ENCODE measurements around the gene GOLGA8O. TPM values are rescaled to one million over a fixed set of nuclear protein-coding genes. Genes with fewer than 3 reads are reported as not detected.
"Not testable (repeated sequence)": the region's sequence is repeated elsewhere in the genome, so short reads cannot be mapped to it uniquely, and the experiment has no call there.

Gene GOLGA8O
- total and polyA plus RNA-seq, 10 of the 15 experiments (the other 5 are each of a cell fraction or from before 2014, with no cell fraction given) = 0.04 to 0.07 (median 0.05) TPM; not detected in 7

GRCh38 chr15:32468076-32468475, 12.6 kb upstream of the GOLGA8O start:
- in situ Hi-C loops (cut with MboI); H3K79me2 ChIP-seq (ENCODE audit: control insufficient read depth, insufficient read depth, low read length); H3K36me3 ChIP-seq (ENCODE audit: control insufficient read depth in 2 of 2, insufficient read depth in 2 of 2, low read length in 1 of 2); intact Hi-C loops (cut with micrococcal nuclease; ENCODE audit: unreplicated experiment); H3K9ac ChIP-seq (ENCODE audit: control insufficient read depth, insufficient read depth, low read length); H3K27ac ChIP-seq (ENCODE audit: control insufficient read depth, insufficient read depth); CTCF ChIA-PET; FAIRE-seq; H3K9me3 ChIP-seq (replicated peaks; ENCODE audit: control insufficient read depth, insufficient read depth, low read length); BruUV-seq (replicated peaks); H4K20me1 ChIP-seq (ENCODE audit: control insufficient read depth, insufficient read depth); POLR2A ChIA-PET; RAD21 ChIA-PET (ENCODE audit: unreplicated experiment); ATAC-seq; H3K4me3 ChIP-seq; H3K4me2 ChIP-seq (ENCODE audit: control insufficient read depth, insufficient read depth); H3K27me3 ChIP-seq (replicated peaks in 1 of 2; ENCODE audit: control insufficient read depth in 2 of 2, insufficient read depth in 2 of 2, low read length in 1 of 2); H2AFZ ChIP-seq (ENCODE audit: control insufficient read depth, low read depth, low read length); H3K4me1 ChIP-seq (ENCODE audit: control insufficient read depth, insufficient read depth, low read length); SMC1A ChIA-PET (ENCODE audit: uncharacterized antibody, unreplicated experiment); DNase-seq (ENCODE audit: low read depth, low spot score): not testable (repeated sequence)
- 98% methylated on average over 5 of the region's 23 CpGs for WGBS (ENCODE audit: insufficient coverage, insufficient replicate concordance, low lambda C conversion rate, missing lambda C conversion rate)

DNA sequence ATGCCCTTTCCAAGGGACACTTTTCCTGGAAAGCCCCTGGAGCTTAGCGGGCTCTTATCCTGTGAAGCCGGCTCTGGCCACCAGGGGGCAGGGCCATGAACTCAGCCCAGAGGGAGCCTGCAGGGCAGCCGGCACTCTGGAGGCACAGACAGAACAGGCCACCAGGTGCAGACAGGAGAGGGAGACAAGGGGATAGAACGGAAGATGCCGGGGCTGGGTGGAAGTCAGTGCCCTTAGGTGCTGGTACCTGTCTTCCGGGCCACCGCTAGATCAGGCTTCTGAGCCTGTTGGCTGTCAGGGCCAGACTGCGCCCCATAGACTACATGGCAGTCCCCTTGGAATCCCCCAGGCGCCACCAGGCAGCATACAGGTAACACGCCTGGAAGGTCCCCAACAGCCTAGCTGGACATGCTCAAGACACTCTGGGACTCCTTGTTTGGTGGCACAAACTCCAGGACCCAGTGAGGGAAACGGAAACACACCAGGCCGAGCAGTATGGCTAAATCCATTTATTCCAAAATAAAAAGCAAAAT, 14.9 kb downstream of the GOLGA8O start:
- H3K79me2 ChIP-seq (ENCODE audit: control insufficient read depth, insufficient read depth, low read length); H3K9ac ChIP-seq (ENCODE audit: control insufficient read depth, insufficient read depth, low read length); BruUV-seq (replicated peaks); H2AFZ ChIP-seq (ENCODE audit: control insufficient read depth, low read depth, low read length); CTCF ChIA-PET; in situ Hi-C loops (cut with MboI); POLR2A ChIA-PET; DNase-seq (ENCODE audit: low read depth, low spot score); H3K36me3 ChIP-seq (ENCODE audit: control insufficient read depth in 2 of 2, insufficient read depth in 2 of 2, low read length in 1 of 2); H3K27ac ChIP-seq (ENCODE audit: control insufficient read depth, insufficient read depth); SMC1A ChIA-PET (ENCODE audit: uncharacterized antibody, unreplicated experiment); RAD21 ChIA-PET (ENCODE audit: unreplicated experiment); H3K4me3 ChIP-seq; H3K27me3 ChIP-seq (replicated peaks in 1 of 2; ENCODE audit: control insufficient read depth in 2 of 2, insufficient read depth in 2 of 2, low read length in 1 of 2); H4K20me1 ChIP-seq (ENCODE audit: control insufficient read depth, insufficient read depth); H3K4me1 ChIP-seq (ENCODE audit: control insufficient read depth, insufficient read depth, low read length); intact Hi-C loops (cut with micrococcal nuclease; ENCODE audit: unreplicated experiment); H3K9me3 ChIP-seq (replicated peaks; ENCODE audit: control insufficient read depth, insufficient read depth, low read length); H3K4me2 ChIP-seq (ENCODE audit: control insufficient read depth, insufficient read depth); FAIRE-seq: not testable (repeated sequence)
- WGBS (ENCODE audit: insufficient coverage, insufficient replicate concordance, low lambda C conversion rate, missing lambda C conversion rate) = no CpG with 5 or more reads among the region's 12 CpGs
- peak; percentile 66 for ATAC-seq

DNA sequence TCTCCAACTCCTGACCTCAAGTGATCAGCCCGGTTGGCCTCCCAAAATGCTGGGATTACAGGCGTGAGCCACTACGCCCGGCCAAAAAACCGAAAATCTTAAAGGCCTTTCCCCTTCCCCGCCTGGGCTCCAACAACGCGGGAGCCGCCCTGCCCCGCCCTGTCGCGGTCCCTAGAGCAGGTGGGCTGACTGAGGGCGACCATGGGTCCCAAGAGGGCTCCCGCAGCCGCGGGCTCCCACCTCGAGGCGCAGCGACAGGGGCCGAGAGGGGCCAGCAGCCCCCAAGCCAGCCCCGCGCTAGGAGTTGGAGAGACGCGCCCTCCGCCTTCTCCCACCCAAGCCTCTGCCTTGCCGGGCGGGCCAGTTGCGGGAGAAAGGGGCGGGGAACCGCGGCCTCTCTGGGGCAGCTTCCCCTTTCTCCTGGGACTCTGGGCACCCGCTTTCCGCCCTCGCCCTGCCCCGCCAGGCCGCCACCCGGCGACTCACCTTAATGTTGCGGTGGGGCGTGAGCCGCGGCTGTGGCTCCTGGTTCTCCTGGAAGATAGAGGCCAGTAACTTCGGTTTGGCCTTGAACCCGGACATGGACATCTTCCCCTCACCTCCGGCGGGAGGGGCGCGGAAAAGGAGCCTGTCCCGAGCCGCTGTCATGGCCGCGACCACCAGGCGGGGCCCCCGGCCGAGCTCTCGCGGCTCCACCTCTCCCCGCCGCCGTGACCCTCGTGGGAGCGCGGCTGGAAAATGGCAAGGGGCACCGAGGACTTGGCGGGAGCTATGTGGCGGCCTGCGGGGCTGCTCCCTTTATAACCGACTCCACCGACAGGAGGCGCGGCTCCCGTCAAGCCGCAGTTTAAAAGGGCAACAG, 21.1 kb downstream of the GOLGA8O start:
- H3K79me2 ChIP-seq (ENCODE audit: control insufficient read depth, insufficient read depth, low read length); H3K27ac ChIP-seq (ENCODE audit: control insufficient read depth, insufficient read depth); intact Hi-C loops (cut with micrococcal nuclease; ENCODE audit: unreplicated experiment); H3K4me1 ChIP-seq (ENCODE audit: control insufficient read depth, insufficient read depth, low read length); H3K4me3 ChIP-seq; in situ Hi-C loops (cut with MboI); H3K9me3 ChIP-seq (replicated peaks; ENCODE audit: control insufficient read depth, insufficient read depth, low read length); SMC1A ChIA-PET (ENCODE audit: uncharacterized antibody, unreplicated experiment); H4K20me1 ChIP-seq (ENCODE audit: control insufficient read depth, insufficient read depth); POLR2A ChIA-PET; H3K36me3 ChIP-seq (ENCODE audit: control insufficient read depth in 2 of 2, insufficient read depth in 2 of 2, low read length in 1 of 2); FAIRE-seq; H3K4me2 ChIP-seq (ENCODE audit: control insufficient read depth, insufficient read depth); BruUV-seq (replicated peaks); H2AFZ ChIP-seq (ENCODE audit: control insufficient read depth, low read depth, low read length); RAD21 ChIA-PET (ENCODE audit: unreplicated experiment); H3K9ac ChIP-seq (ENCODE audit: control insufficient read depth, insufficient read depth, low read length); H3K27me3 ChIP-seq (replicated peaks in 1 of 2; ENCODE audit: control insufficient read depth in 2 of 2, insufficient read depth in 2 of 2, low read length in 1 of 2); CTCF ChIA-PET; DNase-seq (ENCODE audit: low read depth, low spot score): not testable (repeated sequence)
- no CpG with 5 or more reads among the region's 73 CpGs for WGBS (ENCODE audit: insufficient coverage, insufficient replicate concordance, low lambda C conversion rate, missing lambda C conversion rate)
- ATAC-seq = peak; percentile 90

GRCh38 chr15:32427635-32428034, 27.8 kb downstream of the GOLGA8O start:
- H3K4me3 ChIP-seq; H3K9me3 ChIP-seq (replicated peaks; ENCODE audit: control insufficient read depth, insufficient read depth, low read length); H2AFZ ChIP-seq (ENCODE audit: control insufficient read depth, low read depth, low read length); SMC1A ChIA-PET (ENCODE audit: uncharacterized antibody, unreplicated experiment); in situ Hi-C loops (cut with MboI); CTCF ChIA-PET; DNase-seq (ENCODE audit: low read depth, low spot score); H4K20me1 ChIP-seq (ENCODE audit: control insufficient read depth, insufficient read depth); H3K9ac ChIP-seq (ENCODE audit: control insufficient read depth, insufficient read depth, low read length); H3K27ac ChIP-seq (ENCODE audit: control insufficient read depth, insufficient read depth); POLR2A ChIA-PET; intact Hi-C loops (cut with micrococcal nuclease; ENCODE audit: unreplicated experiment); ATAC-seq; RAD21 ChIA-PET (ENCODE audit: unreplicated experiment); BruUV-seq (replicated peaks); H3K79me2 ChIP-seq (ENCODE audit: control insufficient read depth, insufficient read depth, low read length); H3K27me3 ChIP-seq (replicated peaks in 1 of 2; ENCODE audit: control insufficient read depth in 2 of 2, insufficient read depth in 2 of 2, low read length in 1 of 2); FAIRE-seq; H3K4me2 ChIP-seq (ENCODE audit: control insufficient read depth, insufficient read depth); H3K36me3 ChIP-seq (ENCODE audit: control insufficient read depth in 2 of 2, insufficient read depth in 2 of 2, low read length in 1 of 2); H3K4me1 ChIP-seq (ENCODE audit: control insufficient read depth, insufficient read depth, low read length): not testable (repeated sequence)
- WGBS (ENCODE audit: insufficient coverage, insufficient replicate concordance, low lambda C conversion rate, missing lambda C conversion rate) = 0% methylated on average over 1 of the region's 4 CpGs
